SK-N-SH (cell line): ENCODE data around the gene INPP5A. TPM values are rescaled to one million over a fixed set of nuclear protein-coding genes. Genes with fewer than 3 reads are reported as not detected.
"Not testable (repeated sequence)": the region's sequence is repeated elsewhere in the genome, so short reads cannot be mapped to it uniquely, and the experiment has no call there.

ENCODE experiments used
- CTCF ChIA-PET: fragments of 300-600, 350-600 bp; formaldehyde crosslinking; extraction: SDS; loops from one replicate; lab custom pipeline; 2021; lab: Yijun Ruan, JAX
- POLR2A ChIA-PET: fragments of 350-600 bp; sonication (Branson Sonifier 250); formaldehyde crosslinking; extraction: SDS; loops from one replicate; lab custom pipeline; 2020; ENCODE audit warnings: antibody characterized with exemption, inconsistent platforms; lab: Yijun Ruan, JAX
- DNase-seq: peaks from one replicate; pipeline ENCODE4 v3.0.0; 2012
- H2AFZ ChIP-seq: fragments of 200-600 bp; sonication (generic); 2 replicates; pipeline ENCODE4 v1.8.1; 2016; ENCODE audit warnings: antibody characterized with exemption, mild to moderate bottlenecking, low read depth
- H3F3A ChIP-seq: fragments of 200-600 bp; sonication (generic); replicated peaks from 2 replicates; pipeline ENCODE3; 2016; ENCODE audit warnings: antibody characterized with exemption, mild to moderate bottlenecking; ENCODE audit not compliant: insufficient read depth
- H3K27ac ChIP-seq, 2 experiments: fragments of 200-500 bp in 1 of 2; fragments of 200-600 bp in 1 of 2; sonication (Bioruptor generic) in 1 of 2; sonication (generic), shearing (Covaris generic) in 1 of 2; 2 replicates each; pipeline versions ENCODE4 v1.5.1 to v1.6.1; 2014 to 2016; ENCODE audit warnings: low read depth in 2 of 2, inconsistent platforms in 1 of 2, low read length in 1 of 2, mild to moderate bottlenecking in 1 of 2, mixed read lengths in 1 of 2
- H3K27me3 ChIP-seq: fragments of 200-600 bp; sonication (generic), shearing (Covaris generic); 2 replicates; pipeline ENCODE4 v1.6.1; 2016; ENCODE audit warnings: mixed run types; ENCODE audit not compliant: insufficient read depth
- H3K36me3 ChIP-seq, 2 experiments: fragments of 200-500 bp in 1 of 2; fragments of 200-600 bp in 1 of 2; sonication (Bioruptor generic) in 1 of 2; sonication (generic) in 1 of 2; replicated peaks in 1 of 2; 2 replicates each; pipeline versions ENCODE3 to v1.5.1; 2014 to 2016; ENCODE audit warnings: low read length in 1 of 2, mild to moderate bottlenecking in 1 of 2; ENCODE audit not compliant: insufficient read depth in 2 of 2, control insufficient read depth in 1 of 2
- H3K4me1 ChIP-seq, 2 experiments: fragments of 200-500 bp in 1 of 2; fragments of 200-600 bp in 1 of 2; sonication (Bioruptor generic) in 1 of 2; sonication (generic), shearing (Covaris generic) in 1 of 2; 2 replicates each; pipeline versions ENCODE4 v1.5.1 to v1.6.1; 2014 to 2016; ENCODE audit warnings: low read depth in 1 of 2, low read length in 1 of 2, mixed run types in 1 of 2; ENCODE audit not compliant: insufficient read depth in 2 of 2, control insufficient read depth in 1 of 2
- H3K4me2 ChIP-seq: fragments of 200-600 bp; sonication (generic), shearing (Covaris generic); 2 replicates; pipeline ENCODE4 v1.6.1; 2017; ENCODE audit warnings: mixed run types
- H3K4me3 ChIP-seq, 2 experiments: fragments of 200-500 bp in 1 of 2; fragments of 200-600 bp in 1 of 2; sonication (Bioruptor generic) in 1 of 2; sonication (generic), shearing (Covaris generic) in 1 of 2; 2 replicates each; pipeline versions ENCODE4 v1.5.1 to v1.8.1; 2014 to 2016; ENCODE audit warnings: low read depth in 2 of 2, inconsistent platforms in 1 of 2, low read length in 1 of 2, mild to moderate bottlenecking in 1 of 2, mixed read lengths in 1 of 2, moderate library complexity in 1 of 2
- H3K79me2 ChIP-seq: fragments of 200-600 bp; sonication (generic); 2 replicates; pipeline ENCODE4 v1.8.1; 2017; ENCODE audit warnings: mild to moderate bottlenecking; ENCODE audit not compliant: insufficient read depth
- H3K9ac ChIP-seq: fragments of 200-600 bp; sonication (generic); 2 replicates; pipeline ENCODE4 v1.6.1; 2017; ENCODE audit warnings: mixed run types
- H3K9me2 ChIP-seq: fragments of 200-600 bp; sonication (generic); 2 replicates; pipeline ENCODE4 v1.6.1; 2017; ENCODE audit warnings: mixed run types
- H3K9me3 ChIP-seq: fragments of 200-600 bp; sonication (generic); 2 replicates; pipeline ENCODE4 v1.6.1; 2017; ENCODE audit warnings: mixed run types, mild to moderate bottlenecking, moderate library complexity
- H4K20me1 ChIP-seq: fragments of 200-600 bp; sonication (generic); 2 replicates; pipeline ENCODE4 v1.6.1; 2017; ENCODE audit warnings: mild to moderate bottlenecking, mixed run types; ENCODE audit not compliant: insufficient read depth
- CHD2 ChIP-seq: fragments of 150-350 bp; IDR thresholded peaks from 2 replicates; pipeline ENCODE4 v1.6.1; 2018; ENCODE audit warnings: low read length; ENCODE audit not compliant: partially characterized antibody
- GATA2 ChIP-seq: sonication (generic); formaldehyde crosslinking; IDR thresholded peaks from 2 replicates; pipeline ENCODE4 v1.5.0; 2020; ENCODE audit warnings: mild to moderate bottlenecking, missing genetic modification reagents
- MXI1 ChIP-seq: IDR thresholded peaks from 2 replicates; pipeline ENCODE4 v1.6.1; 2012; ENCODE audit warnings: mild to moderate bottlenecking, low read depth, low read length, improper control_type of control experiment
- NRF1 ChIP-seq: IDR thresholded peaks from 2 replicates; pipeline ENCODE4 v1.6.1; 2012; ENCODE audit warnings: low read depth, mild to moderate bottlenecking, low read length
- RAD21 ChIP-seq: IDR thresholded peaks from 2 replicates; pipeline ENCODE4 v1.6.1; 2012; ENCODE audit warnings: mild to moderate bottlenecking, low read length
- REST ChIP-seq: IDR thresholded peaks from 2 replicates; pipeline ENCODE4 v1.6.1; 2012; ENCODE audit warnings: mild to moderate bottlenecking, low read depth, low read length, moderate library complexity
- SMC3 ChIP-seq: IDR thresholded peaks from 2 replicates; pipeline ENCODE4 v1.6.1; 2012; ENCODE audit warnings: low read depth, low read length, improper control_type of control experiment
- TAF1 ChIP-seq: IDR thresholded peaks from 2 replicates; pipeline ENCODE4 v1.6.1; 2012; ENCODE audit warnings: low read depth, mild to moderate bottlenecking, low read length, moderate library complexity, borderline replicate concordance
- TEAD4 ChIP-seq: IDR thresholded peaks from 2 replicates; pipeline ENCODE4 v1.4.0; 2012; ENCODE audit warnings: mild to moderate bottlenecking, borderline replicate concordance; ENCODE audit not compliant: insufficient read depth
- USF1 ChIP-seq: IDR thresholded peaks from 2 replicates; pipeline ENCODE4 v1.4.0; 2012; ENCODE audit warnings: low read depth, borderline replicate concordance
- WGBS: methylation state at CpG from one replicate; pipeline ENCODE4 v1.1.6; 2017; ENCODE audit warnings: low lambda C conversion rate; 5-methylcytosine and 5-hydroxymethylcytosine counted together
- polyA plus RNA-seq, 3 experiments: library from polyadenylated mRNA; depleted of rRNA; stranded (reverse); fragments of >200 nt; gene quantifications; 2 replicates each; pipeline ENCODE4 v1.2.3, GENCODE V29; 2012

INPP5A gene
- polyA plus RNA-seq, 1 of the 3 experiments (the other 2 are of a cell fraction) = 12.0 TPM

GRCh38 chr10:132571650-132572544 is 34.3 kb downstream of the INPP5A start (continued):
- TF ChIP-seq USF1 (no peak), SMC3 (no peak), NRF1 (no peak), REST (no peak), CHD2 (no peak), TAF1 (no peak), GATA2 (no peak)

- peaks cover 13% of the 10 kb centered on the region for H3F3A ChIP-seq
- TF ChIP-seq TEAD4 = no peak
- no peak for TF ChIP-seq RAD21
- TF ChIP-seq MXI1 = no peak
- TF ChIP-seq, all 33 proteins: peak for 0
- WGBS = 78% methylated on average over 5 of the region's 7 CpGs
- H3K36me3 ChIP-seq = no peaks in the 10 kb centered on the region
- no peaks in the 10 kb centered on the region for H3K9me2 ChIP-seq
- H4K20me1 ChIP-seq = peaks cover 55% of the 10 kb centered on the region
- H2AFZ ChIP-seq = no peak overlapping the region
- no peaks in the 10 kb centered on the region for H3K27me3 ChIP-seq
- peak overlapping the region in 1 of 2 experiments; percentile 35; a peak in 2 of 4 replicates for H3K27ac ChIP-seq
- H3K4me2 ChIP-seq = peak overlapping the region; percentile 64
- peaks cover 14 to 31% of the 10 kb centered on the region in 2 experiments; a peak in 3 of 4 replicates for H3K4me1 ChIP-seq
- no peak overlapping the region for H3K4me3 ChIP-seq
- H3K79me2 ChIP-seq = peaks cover 28% of the 10 kb centered on the region
- POLR2A ChIA-PET = no interaction called here
- CTCF ChIA-PET = interaction anchor here (0.8 kb wide), 1 partner anchor 52 kb away, joined by 4 read pairs; no protein-coding TSS in a partner anchor
- no peak overlapping the region for H3K9ac ChIP-seq
- no peak for DNase-seq
- H3K9me3 ChIP-seq = no peaks in the 10 kb centered on the region
Observed at GRCh38 chr10:132572545-132572937, 35.0 kb downstream of the INPP5A start.

GRCh38 chr10:132572946-132573345 is 35.4 kb downstream of the INPP5A start:
- H3K4me2 ChIP-seq, H3K9me3 ChIP-seq, CTCF ChIA-PET, POLR2A ChIA-PET, H3K36me3 ChIP-seq, H3K27me3 ChIP-seq, H2AFZ ChIP-seq, H3K4me3 ChIP-seq, H3K9ac ChIP-seq, H3K27ac ChIP-seq, DNase-seq, H3K9me2 ChIP-seq: not testable (repeated sequence)
- Histone ChIP-seq H3F3A (peaks cover 13% of the 10 kb centered on the region), H3K79me2 (peaks cover 32% of the 10 kb centered on the region), H3K4me1 (peaks cover 14 to 34% of the 10 kb centered on the region in 2 experiments; a peak in 3 of 4 replicates), H4K20me1 (peaks cover 59% of the 10 kb centered on the region)
- 97% methylated on average over 12 of the region's 12 CpGs for WGBS
